ENCODE measurements around the gene NDUFS7. TPM values are rescaled to one million over a fixed set of nuclear protein-coding genes. Genes with fewer than 3 reads are reported as not detected.

Gene NDUFS7
- total RNA-seq, 1 experiment from 2014 or later: 124 TPM

DNA sequence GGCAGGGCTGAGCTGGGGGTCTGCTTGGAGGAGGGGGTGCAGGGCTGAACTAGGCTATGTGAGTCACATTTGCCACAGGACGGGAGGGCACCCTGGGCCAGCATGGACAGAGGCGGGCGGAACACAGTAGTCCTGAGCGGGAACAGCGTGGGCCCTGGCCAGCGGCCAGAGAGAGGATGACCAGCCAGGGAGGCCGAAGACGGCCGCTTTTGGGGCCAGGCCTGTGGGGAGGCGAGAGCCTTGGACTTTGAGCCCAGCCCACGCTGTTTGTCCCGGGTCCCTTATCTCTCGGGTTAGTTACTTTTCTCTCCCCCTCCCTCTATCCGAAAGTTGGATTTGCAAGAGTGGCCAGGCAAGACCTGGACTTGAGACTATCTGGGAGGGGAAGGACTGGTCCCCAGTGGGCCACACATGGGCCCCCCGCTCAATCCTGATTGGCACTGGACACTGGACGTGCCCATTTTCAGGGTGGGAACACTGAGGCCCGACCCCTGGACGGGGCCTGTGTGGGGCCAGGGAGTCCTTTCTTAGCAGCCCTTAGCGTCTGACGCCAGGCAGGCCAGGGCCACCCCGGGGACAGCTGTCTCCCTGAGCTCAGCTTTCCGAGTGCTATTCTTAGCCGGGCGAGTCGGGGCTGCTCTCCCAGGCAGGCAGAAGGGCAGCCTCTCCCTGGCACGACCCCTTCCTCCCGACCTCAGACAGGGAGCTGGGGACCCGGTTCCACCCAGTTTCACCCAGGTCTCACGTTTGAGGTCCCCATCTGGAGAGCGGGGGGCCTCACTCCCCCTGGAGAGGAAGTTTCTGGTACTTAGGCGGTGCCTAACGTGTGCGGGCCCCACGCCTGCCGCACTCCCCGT lies 16.8 kb downstream of the NDUFS7 start:
- no peak for DNase-seq (ENCODE audit: low read depth)

DNA sequence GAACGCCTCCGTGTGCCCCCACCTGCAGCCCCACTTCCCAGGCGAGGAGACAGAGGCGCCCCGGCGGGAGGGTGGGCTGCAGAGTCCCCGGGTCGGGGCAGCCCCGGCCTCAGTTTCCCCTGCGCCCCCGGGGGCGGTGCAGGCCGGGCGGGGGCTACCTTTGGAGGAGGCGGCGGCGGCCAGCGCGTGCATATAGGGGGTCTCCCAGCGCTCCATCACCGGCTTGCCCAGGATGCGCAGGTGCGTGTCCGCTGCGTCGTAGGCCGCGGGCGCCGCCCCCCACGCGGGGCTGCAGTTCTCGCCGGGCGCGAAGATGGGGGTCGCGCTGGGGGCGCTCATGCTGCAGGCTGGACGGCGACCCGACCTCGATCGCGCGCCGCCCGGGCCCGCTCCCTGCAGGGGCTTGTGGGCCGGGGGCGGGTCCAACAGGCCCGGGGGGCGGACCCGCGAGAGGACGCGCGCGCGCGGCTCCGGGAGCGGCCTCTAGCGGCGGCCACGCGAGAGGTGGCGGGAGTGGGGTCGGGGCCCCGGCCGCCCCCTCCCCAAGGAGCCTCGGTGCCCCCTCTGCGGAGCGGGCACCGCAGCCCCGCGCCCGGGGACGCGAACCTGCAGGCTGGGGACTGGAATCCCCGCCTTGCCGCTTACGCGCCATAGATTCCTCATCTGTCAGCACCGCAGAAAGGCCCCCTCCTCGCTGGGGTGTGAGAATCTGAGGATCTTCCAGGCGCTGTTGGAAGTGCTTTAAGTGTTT lies 17.6 kb downstream of the NDUFS7 start, which contains the start of gene GAMT:
Gene GAMT, minus strand, starts transcription at position 405 of the 751 bp plus-strand sequence. Its CDS starts 66 bp downstream, at position 339.
- peak; percentile 52 for DNase-seq (ENCODE audit: low read depth)

DNA sequence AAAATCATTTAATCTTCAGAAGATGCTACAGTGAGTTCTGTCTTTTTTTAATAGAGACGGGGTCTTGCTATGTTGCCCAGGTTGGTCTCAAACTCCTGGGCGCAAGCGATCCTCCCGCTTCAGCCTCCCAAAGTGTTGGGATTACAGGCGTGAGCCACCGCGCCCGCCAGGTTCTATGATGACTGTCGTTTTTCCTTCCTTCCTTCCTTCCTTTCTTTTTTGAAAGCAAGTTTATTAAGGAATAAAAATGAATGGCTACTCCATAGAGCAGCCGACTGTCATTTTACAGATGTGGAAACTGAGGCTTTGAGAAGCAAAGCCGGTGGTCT lies 18.1 kb downstream of the NDUFS7 start:
- DNase-seq (ENCODE audit: low read depth): no peak

- no peak for DNase-seq (ENCODE audit: low read depth)
These were observed 18.8 kb downstream of the NDUFS7 start for GRCh38 chr19:1402411-1403070.

GRCh38 chr19:1406774-1407527 lies 23.2 kb downstream of the NDUFS7 start:
- peak; percentile 99 for DNase-seq (ENCODE audit: low read depth)

DNA sequence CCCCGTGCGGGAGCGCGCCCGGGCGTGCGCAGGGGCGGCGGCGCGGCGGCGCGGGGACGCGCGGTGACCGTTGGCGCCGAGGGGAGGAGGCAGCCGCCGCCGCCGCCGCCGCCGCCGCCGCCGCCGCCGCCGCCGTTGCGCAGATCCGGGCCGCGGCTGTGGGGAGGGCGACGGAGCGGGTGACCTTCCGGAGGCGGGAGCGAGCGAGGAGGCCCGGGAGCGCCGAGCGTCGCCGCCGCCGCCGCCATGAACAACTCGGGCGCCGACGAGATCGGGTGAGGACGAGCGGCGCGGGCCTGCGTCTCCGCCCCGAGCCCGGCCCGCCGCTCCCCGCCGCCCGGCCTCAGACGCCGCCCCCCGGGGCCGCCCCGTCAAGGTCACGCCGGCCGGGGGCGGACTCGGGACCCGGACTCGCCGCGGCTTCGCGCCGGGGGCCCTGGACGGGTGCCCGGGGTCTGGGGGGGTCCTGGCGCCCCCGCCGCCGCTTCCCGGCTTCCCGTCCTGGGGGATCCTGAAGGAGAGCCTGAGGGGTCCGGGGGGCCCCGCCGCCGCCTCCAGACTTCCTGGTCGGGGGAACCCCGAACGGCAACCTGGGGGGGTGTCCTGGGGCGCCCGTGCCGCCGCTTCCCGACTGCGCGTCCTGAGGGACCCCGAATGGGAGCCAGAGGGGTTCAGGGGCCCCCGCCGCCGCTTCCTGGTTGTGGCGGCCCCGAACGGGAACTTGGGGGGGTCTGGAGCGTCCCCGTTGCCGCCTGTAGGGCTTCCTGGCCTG lies 24.0 kb downstream of the NDUFS7 start, which contains the start of gene DAZAP1:
Gene DAZAP1, plus strand, starts transcription at position 59 of the 772 bp plus-strand sequence. Its CDS starts 188 bp downstream, at position 247.
- no peak for DNase-seq (ENCODE audit: low read depth)

GRCh38 chr19:1408300-1409203 lies 24.8 kb downstream of the NDUFS7 start:
- DNase-seq (ENCODE audit: low read depth): peak; percentile 61

DNA sequence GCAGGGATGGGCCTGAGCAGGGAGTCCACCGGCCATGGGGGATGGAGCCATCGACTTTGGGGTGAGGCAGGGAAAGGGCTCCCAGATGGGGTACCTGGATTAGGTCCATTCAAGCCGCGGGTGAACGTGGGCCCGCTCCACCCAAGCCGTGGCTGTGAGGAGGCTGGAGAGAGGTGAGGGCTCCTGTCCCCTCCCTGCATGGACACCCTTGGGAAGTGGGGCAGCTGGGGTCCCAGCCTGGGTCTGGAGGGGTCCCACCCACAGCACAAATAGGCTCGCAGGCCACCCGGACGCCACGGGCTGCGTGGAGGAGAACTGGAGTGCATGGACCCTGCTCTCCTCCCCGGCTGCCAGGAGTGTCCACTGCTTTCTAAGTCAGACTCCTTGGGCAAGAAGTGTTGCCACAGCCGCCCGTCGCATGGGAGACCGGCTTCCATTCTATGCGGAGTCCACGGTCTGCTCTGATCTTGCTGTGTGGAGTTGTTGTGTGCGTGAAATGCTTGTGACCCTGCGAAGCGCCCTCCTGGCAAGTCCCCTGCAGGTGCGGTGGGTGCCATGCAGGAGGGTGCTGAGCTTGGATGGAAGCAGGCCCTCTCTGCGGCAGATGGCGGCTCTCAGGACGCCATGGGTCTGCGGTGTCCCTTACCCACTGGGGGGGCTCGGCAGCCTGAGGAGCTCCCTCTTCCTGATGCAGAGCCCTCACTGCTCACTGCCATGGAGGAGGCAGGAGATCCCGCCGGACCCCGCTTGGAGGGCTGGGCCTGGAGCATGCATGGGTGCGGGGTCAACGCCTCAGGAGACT lies 25.7 kb downstream of the NDUFS7 start:
- DNase-seq (ENCODE audit: low read depth): no peak

- no peak for DNase-seq (ENCODE audit: low read depth)
These were observed 26.6 kb downstream of the NDUFS7 start for GRCh38 chr19:1410136-1410786.

- no peak for DNase-seq (ENCODE audit: low read depth)
These were observed 27.1 kb downstream of the NDUFS7 start for GRCh38 chr19:1410789-1411188.

GRCh38 chr19:1411255-1412191 lies 27.8 kb downstream of the NDUFS7 start:
- DNase-seq (ENCODE audit: low read depth): no peak

- DNase-seq (ENCODE audit: low read depth): no peak
These were observed 28.7 kb downstream of the NDUFS7 start for GRCh38 chr19:1412323-1412923.

GRCh38 chr19:1412995-1413800 lies 29.5 kb downstream of the NDUFS7 start:
- no peak for DNase-seq (ENCODE audit: low read depth)

DNA sequence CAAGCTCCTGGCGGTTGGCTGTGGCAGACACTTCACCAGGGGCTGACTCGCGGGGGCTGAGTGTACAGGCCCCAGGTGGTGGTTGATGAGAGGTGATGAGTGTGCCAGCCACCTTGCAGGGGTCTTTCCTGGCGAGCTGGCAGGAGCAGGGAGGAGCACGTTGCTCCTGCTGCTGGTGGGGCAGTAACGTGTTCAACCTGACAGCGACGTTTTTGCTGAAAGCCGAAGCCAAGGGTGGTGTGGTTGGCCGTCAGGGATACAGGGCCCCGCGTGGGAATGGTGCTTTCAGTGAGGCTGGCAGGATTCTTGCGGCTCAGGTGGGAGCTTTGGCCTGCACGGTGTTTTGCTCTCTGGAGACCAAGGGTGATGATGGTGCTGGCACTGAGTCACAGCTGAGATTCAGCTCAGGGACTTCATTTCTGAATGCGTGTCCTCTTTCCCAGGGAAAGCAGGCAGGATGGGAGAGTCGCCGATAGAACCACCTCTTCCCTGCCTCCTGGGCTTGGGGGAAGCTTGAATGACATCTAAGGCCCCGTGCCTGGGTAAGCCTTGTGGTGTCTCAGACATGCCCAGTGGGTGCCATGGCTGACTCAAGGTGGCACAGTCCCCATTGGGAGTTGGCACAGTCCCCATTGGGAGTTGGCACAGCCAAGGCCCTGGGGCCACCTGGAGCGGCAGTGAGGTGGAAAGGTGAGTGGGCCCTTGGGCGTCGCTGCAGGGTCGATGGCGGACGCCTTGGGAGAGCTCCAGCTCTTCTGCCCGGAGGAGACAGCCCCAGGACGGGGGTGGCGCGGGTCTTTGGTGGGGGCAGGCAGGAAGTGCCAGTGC lies 32.5 kb downstream of the NDUFS7 start:
- DNase-seq (ENCODE audit: low read depth): no peak

GRCh38 chr19:1417145-1417544 lies 33.4 kb downstream of the NDUFS7 start:
- no peak for DNase-seq (ENCODE audit: low read depth)

Data from Daoy (cell line).